G401 (cell line): Measurements from ENCODE around the gene SPRY2. TPM values are rescaled to one million over a fixed set of nuclear protein-coding genes. Genes with fewer than 3 reads are reported as not detected.

Experiments
- DNase-seq: peaks from one replicate; pipeline ENCODE4 v3.0.0-alpha.2; 2015; ENCODE audit warnings: low spot score
- in situ Hi-C: cut with HindIII; loops from 2 replicates; pipeline ENCODE4 v1.10.0; 2016; ENCODE audit warnings: low sequenced_read_pairs, mixed read lengths
- total RNA-seq: library from RNA; depleted of rRNA; stranded (reverse); fragments of >200 nt; shearing (Covaris generic); gene quantifications from 2 replicates; pipeline ENCODE4 v1.2.3, GENCODE V29; 2014; rRNA removed

The SPRY2 gene, protein sequence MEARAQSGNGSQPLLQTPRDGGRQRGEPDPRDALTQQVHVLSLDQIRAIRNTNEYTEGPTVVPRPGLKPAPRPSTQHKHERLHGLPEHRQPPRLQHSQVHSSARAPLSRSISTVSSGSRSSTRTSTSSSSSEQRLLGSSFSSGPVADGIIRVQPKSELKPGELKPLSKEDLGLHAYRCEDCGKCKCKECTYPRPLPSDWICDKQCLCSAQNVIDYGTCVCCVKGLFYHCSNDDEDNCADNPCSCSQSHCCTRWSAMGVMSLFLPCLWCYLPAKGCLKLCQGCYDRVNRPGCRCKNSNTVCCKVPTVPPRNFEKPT
- 0.24 and 0.49 TPM in 2 replicates for total RNA-seq

DNA sequence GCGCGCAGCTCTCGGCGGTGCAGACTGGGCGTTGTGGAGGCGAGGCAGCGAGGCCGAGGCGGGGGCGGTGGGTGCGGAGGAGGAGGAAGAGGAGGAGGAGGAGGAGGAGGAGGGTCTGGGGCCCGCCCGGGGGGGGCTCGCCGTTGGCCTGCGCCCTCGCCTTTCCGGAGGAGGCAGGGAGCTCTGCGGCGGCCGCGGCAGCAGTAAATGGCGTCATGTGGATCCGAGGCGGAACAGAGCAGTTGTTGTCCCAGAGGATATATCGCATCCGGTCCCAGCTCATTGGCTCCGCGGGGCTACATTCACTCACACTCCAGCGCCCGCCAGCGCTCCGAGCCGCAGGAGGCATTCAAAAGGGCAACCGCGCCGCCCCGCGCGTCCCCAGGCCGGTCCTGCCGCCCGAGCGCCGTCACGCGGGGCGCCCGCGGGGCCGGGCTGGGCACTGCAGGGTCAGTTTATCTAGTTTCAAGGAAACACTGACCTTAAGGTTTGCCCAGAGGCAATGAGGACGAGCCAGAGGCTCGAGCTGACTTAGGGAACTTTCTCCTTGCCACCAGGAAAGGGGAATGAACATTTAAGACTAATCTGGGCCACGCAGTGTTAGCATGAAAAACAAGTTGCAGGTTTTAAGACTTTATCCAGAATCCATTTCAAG lies at the start of gene SPRY2:
Gene SPRY2 (minus strand): TSS at position 26 of the 655 bp plus-strand sequence. CDS start 3,421 bp downstream, outside the sequence.
- in situ Hi-C loops, result no loop called here

DNA sequence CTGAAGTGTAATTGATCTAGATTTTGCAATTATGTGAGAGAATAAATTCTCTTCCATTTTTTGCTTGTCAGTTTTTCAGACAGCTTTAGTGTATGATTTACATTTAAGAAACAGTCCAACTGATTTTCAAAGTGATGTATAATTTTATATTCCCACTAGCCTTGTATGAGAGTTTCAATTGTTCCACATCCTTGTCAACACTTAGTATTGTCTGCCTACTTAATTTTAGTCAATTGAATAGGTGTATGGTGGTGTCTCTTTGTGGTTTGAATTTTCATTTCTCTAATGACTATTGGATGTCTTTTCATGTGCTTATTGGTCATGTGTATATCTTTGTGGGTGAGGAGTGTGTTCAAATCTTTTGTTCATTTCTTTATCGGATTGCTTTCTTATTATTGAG lies 49.4 kb upstream of the SPRY2 start:
- no peak for DNase-seq
- in situ Hi-C loops, result no loop called here

More for the DNA sequence above, at the start of gene SPRY2:
- DNase-seq, result peak; percentile 80

DNA sequence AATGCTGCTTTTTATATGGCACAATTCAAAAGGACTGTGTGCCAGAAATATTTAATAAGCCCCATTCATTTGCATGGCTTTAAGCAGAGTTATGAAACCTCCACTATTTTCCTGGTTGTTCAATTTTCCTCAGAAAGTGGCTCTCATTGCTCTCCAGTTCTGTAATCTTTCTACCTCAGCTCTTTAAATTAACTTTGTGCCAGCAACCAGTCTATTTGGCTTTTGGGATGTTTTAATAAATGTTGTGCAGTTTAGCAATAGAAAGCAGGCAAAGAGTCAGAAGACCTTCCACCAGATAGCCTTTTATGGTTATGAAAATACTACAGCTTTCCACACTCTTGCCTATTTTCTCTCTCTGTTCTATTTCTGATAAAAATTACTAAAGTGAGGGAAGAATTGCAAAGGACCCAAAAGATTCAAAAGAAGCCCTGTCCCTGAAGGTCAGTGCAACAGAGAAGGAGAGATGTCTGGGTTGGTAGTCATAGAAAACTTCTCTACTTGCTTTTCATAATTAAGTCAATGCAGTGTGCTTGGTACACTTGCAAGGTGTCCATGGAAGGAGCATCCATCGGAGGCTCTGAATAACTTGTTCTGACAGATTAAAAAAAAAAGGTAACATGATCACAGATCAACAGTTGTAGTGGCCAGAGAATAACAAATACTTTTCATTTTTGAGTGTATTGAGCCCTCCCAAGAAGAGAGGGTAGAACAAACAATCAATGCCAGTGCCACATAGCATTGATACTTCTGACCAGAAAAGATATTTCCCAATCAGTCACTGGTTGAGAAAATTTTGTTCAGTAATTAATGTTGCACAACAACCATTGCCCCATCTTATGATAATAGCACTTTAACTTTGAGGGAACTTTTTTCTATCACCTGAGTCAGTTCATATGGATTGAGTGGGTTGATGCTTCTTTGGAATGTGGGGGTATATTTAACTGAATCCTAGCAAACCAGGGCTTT lies 48.4 kb upstream of the SPRY2 start:
- in situ Hi-C loops, result no loop called here
- DNase-seq, result no peak

DNA sequence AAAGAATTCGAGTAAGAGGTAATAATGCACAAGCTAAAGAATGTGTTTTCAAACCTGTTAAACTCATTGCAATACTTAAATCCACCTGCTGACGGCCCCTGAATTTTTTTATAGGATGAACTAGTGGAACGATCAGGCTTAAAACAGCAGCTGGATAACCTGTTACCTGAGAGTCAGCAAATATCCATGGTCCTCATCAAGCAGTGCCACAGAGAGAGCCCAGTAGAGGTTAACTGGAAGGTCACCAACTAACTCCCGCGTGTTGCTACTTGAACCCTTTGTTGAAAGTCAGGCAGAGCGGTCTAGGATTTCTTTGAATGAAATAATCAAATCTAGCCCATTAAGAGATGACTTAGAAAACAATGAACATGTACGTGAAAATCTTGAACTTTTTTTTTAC lies 47.6 kb upstream of the SPRY2 start:
- in situ Hi-C loops, result no loop called here
- no peak for DNase-seq

DNA sequence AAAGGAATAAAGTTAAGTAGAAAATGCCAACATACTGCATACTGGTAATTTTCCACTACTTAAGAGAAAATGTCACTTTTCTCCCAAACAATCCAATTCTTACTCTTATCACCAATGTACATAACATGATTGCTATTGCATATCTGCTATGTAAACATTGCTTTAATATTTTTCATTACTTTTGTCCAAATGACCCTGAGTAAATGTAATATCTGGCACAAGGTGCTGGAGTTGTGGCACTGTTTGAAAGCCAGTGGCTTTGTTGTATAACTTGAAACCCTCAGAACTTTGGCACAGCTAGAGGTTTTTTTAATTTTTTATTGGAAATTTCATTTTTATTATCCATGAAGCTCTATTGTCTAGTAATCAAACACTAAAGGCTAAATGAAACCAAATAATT lies 45.7 kb upstream of the SPRY2 start:
- in situ Hi-C loops, result no loop called here

DNA sequence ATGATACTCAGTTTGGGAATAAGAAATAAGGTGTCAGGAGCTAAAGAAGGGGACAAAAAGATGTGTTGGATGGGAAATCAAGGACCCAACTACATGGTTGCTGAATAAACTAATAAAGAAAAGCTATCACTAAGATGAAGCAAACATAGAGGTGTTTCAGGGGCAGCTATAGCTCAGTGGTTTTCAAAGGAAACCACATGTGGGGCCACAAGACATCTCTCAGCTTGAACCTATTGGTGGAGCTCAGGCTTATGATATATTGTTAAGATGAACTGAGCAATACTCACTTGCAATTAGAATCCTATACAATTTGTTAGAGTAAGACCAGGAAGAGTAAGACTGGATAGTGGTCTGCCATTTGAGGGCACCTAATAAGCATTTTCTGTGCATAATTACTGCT lies 45.1 kb upstream of the SPRY2 start:
- in situ Hi-C loops, result no loop called here
- no peak for DNase-seq

More for the DNA sequence above, 45.7 kb upstream of the SPRY2 start:
- DNase-seq, result no peak

DNA sequence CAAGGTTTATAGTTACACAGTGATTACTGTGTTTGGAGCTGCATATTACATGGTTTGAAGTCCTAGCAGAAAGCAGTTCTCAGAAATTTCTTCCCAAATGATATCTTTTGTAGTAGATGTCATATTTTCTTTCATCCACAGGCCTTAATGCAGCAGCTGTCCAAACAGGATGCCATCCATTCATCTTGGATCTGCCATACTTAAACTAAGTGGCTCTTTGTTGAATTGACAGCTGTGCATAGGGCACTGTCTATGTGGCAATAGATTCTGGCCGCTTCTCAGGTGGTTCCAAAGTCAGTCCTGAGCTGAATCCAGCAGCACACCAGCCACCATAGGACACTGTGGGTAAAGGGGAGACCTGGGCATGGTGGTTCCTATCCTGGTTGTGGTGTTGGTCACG lies 41.6 kb upstream of the SPRY2 start:
- no peak for DNase-seq
- in situ Hi-C loops, result no loop called here

DNA sequence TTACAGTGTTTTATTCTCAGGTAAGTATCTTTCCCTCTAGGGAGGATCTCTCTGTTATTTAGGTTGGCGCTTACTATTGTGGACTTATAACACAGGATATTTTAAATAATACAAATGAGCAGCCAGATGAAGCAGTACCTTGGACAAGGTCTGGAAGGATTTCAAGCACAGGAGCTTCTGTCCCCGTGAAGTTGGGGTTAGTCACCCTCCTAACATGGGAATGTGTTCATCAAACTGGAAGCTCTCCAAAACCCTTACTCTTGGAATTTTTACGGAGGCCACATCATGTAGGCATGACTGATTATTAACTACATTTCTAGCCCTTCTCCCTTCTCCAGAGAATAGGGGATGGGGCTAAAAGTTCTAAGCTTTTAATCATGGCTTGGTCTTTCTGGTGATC lies 38.3 kb upstream of the SPRY2 start:
- in situ Hi-C loops, result no loop called here

DNA sequence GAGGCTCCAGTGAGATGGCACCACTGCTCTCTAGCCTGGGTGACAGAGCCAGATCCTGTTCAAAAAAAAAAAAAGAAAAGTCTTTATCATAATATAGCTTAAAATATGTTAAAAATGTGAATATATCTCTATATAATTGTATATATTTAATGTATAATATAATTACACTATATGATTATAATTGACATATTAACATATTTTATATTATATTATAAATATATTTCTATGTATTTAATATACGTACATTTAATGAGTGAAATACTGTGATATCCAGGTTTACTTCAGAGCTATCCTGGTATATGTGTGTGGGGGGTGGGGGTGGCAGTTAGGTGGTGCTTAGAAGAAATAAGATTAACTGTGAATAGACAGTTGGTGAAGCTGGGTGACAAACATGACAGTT lies 35.6 kb upstream of the SPRY2 start:
- DNase-seq, result no peak
- in situ Hi-C loops, result no loop called here

More for the DNA sequence above, 38.3 kb upstream of the SPRY2 start:
- DNase-seq, result no peak

DNA sequence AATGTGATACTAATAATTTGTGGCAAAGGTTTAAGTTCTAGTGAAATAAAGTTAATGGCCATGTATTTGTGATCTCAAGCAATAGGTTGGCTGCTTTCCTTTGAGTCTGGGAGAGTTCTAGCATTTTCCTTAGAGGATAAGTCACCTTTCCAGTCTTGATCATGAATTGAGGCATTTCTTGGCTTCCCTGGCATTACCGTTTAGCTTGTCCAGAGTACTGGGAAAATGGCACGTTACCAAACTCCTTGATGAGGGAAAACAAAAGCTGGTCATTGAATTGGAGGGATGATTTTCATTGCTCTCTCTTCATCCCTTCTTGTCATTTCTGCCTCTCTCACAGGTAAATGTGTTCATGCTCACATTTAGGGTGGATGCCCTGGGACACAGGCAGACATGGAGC lies 34.0 kb upstream of the SPRY2 start:
- no peak for DNase-seq
- in situ Hi-C loops, result no loop called here

DNA sequence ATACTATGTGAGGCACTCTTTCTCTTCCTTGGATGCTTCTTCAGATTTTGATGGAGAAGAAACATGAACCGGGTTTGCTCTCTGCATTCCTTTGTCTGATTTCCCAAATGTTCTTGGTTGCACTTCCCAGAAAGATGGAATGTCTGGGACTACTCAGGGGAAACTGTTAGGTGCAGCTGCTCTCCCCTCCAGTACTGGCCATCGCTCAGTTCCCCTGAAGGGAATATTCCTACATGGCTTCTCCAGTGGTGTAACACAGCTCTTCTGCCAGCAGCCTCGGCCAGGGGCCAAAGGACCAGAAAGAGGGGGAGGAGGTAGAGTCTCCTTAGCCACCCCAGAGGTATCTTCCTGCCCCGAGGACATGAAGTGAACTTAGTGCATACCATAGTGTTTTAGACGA lies 33.5 kb upstream of the SPRY2 start:
- no peak for DNase-seq
- in situ Hi-C loops, result no loop called here

DNA sequence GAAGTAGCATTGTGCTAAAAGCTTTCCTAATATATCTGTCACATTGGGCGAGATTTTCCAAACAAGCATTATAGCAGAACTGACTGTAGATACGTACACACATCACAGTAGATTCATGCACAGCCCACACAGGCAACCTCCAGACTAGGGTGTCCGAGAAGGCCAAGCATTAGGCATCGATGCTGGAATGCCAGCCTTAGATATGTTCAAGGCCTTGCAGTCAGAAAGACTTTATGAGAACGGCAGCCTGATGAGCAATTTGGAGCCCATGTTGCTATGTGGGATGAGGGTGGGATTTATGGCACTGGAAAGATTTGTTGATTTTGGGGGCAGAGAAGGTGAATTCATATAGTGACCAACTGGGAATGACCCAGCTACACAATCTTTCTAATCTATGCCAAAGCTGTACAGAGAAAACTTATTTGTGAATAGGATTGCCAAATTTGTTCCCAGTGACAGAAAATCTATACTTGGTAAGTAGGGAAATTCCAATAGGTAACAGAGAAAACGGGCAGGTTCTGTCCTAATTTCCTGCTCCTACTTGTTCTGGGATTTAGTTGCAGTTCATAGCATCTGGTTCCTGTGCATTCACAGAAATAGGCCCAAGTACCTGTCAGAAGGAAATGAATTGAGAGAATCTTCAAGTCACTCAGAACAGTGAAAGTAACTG lies 31.0 kb upstream of the SPRY2 start:
- no peak for DNase-seq
- in situ Hi-C loops, result no loop called here

DNA sequence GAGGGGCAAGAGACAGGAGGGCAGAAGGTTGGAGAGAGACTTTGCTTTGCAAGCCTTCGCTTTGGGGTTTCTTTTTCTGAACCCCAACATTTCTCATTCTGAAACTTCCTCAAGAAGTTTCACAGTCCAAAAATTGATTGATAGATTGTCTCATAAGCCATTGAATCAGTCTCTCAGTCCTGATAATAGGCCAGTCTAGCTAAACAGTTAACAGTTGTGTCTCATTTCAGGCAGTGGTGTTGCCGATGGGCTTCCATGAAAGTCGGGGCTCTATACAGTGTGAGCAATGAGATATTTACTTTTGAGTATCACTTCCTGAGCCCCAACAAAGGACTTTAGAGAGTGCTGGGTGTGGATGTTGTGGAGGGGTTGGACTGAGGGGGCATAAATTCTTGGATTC lies 26.5 kb upstream of the SPRY2 start:
- no peak for DNase-seq

DNA sequence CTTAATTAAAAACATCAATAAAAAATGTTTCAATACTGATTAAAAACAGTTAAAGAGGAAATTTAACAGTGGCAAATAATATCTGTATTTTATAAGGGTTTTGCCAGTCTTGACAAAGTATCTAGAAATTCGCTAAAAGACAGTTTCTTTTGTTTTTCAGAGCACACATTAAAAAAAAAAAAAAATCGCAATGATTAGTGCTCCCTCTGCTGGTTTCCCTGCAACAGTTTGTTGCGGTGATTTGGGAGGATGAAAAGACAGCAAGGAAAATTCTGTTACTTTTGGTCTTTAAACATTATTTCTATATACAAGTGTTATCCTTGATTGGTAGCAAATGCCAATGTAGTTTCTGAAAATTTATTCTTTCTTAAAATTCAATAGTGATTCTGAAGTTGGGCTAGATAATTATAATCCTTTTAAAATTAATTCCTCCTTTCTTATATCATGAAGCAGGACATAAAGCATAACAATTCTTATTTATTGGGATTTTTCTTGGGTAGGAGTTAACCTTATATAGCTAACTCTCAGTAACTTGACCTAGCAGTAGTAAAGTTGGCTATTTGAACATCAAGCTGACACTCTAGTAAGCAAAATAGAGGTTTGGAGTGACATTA lies 23.1 kb upstream of the SPRY2 start:
- peak; percentile 70 for DNase-seq
- in situ Hi-C loops, result no loop called here

More for the DNA sequence above, 26.5 kb upstream of the SPRY2 start:
- in situ Hi-C loops, result no loop called here

DNA sequence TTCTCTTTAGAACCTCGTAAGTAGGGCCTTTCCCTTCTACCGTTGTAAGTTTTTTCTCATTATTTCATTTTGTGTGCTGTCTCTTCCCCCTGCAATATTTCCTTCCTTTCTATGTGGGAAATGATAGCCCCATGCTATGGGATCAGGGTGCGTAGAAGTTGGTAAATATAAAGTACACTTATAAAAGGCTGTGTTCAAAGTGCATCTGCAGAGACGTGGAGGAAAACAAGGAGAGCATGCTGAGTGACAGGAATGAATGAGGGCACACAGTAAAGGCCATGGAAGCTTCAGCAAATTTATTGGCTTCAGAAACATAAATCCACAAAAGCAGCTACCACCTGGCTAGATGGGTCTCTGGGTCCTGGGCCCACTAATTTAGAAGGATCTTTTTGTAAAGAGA lies 21.6 kb upstream of the SPRY2 start:
- in situ Hi-C loops, result no loop called here
- DNase-seq, result no peak

DNA sequence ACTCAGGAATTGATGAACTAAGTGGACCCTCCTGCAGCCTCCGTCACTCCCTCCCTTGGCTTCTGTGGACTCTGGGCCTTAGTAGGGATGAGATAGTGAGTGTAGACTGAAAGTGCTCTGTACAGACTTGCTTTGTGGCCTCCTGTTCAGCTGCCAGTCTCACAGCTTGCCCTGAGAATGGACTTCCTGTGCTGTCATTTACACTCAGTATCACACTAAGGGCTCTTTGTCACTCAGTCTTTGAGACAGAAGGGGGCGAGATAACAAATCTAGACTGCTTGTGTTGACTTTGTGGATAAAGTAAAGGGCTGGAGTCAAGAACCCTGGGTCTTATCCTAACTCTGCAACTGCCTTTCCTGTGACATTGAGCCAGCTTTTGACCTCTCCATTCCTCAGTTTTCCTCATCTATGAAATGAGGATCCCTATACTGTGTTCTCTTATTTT lies 21.0 kb upstream of the SPRY2 start:
- in situ Hi-C loops, result no loop called here
- DNase-seq, result peak; percentile 63

DNA sequence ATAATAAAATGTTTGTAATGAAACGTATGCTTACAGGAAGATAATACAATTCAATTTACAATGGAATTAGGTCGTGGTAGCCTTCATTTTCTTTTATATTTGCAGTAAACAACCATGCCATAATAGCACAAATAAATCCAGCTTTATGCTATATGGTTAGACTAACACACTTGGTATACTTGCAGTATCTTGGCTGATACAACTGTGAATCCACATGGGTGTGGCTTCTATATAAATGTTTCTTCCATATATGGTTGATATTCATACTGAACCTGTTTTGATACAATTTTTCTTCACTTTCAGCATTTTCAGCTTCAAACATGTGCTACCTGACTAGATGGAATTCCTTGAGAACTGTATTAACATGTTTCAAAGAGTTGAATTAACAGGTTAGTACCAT lies 20.4 kb upstream of the SPRY2 start:
- in situ Hi-C loops, result no loop called here
- DNase-seq, result no peak

DNA sequence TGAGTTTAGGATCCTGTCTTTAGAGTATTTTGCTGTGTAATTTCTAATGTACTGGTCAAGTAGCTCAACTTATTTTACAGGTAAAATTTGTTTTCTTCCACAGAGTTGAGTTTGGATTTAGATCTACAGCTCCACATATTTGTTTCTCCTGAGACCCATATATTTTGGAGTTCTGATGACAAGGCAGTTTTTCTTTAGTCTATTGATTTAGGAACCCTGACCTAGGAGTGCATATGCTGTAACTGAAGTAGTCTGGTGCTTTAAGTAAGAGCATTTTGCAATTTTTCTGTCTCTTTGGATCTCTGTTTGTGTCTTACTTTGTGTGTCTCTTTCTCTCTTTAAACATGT lies 19.5 kb upstream of the SPRY2 start:
- in situ Hi-C loops, result no loop called here
- DNase-seq, result no peak
